IMR-90 (cell line): ENCODE results near the gene NECTIN4. TPM values are rescaled to one million over a fixed set of nuclear protein-coding genes. Genes with fewer than 3 reads are reported as not detected.

Experiments
- ATAC-seq: fragments of 200-7000 bp; cut with Tn5 transposase; 2 replicates; pipeline ENCODE4 v1.9.1; 2020; ENCODE audit warnings: low read depth, mild to moderate bottlenecking, moderate library complexity
- BruUV-seq: library from RNA; stranded (reverse); fragments of 400-500 nt; replicated peaks from 2 replicates; lab custom pipeline; 2021; lab: Mats Ljungman, UMichigan
- CTCF ChIA-PET: fragments of 300-600 bp; formaldehyde crosslinking; extraction: SDS; loops from one replicate; lab custom pipeline; 2021; ENCODE audit warnings: antibody characterized with exemption; lab: Yijun Ruan, JAX
- POLR2A ChIA-PET: fragments of 300-600 bp; sonication (Branson Sonifier 250); formaldehyde crosslinking; loops from one replicate; lab custom pipeline; 2022; ENCODE audit warnings: antibody characterized with exemption; ENCODE audit not compliant: unreplicated experiment; lab: Charles Lee
- DNase-seq: peaks from one replicate; pipeline ENCODE4 v3.0.0; 2013
- H2AFZ ChIP-seq: replicated peaks from 2 replicates; pipeline ENCODE3; 2013; ENCODE audit warnings: low read length, mild to moderate bottlenecking; ENCODE audit not compliant: poor library complexity
- H2AK5ac ChIP-seq: 2 replicates; pipeline ENCODE4 v1.6.1; 2013; ENCODE audit warnings: low read depth, low read length, inconsistent platforms
- H2AK9ac ChIP-seq: replicated peaks from 2 replicates; pipeline ENCODE3; 2013; ENCODE audit warnings: mild to moderate bottlenecking, low read depth, low read length, moderate library complexity; ENCODE audit not compliant: poor library complexity
- H2BK120ac ChIP-seq: 2 replicates; pipeline ENCODE4 v1.6.1; 2013; ENCODE audit warnings: low read depth, low read length, inconsistent platforms
- H2BK15ac ChIP-seq: 3 replicates; pipeline ENCODE4 v1.6.1; 2013; ENCODE audit warnings: low read depth, low read length, inconsistent platforms
- H2BK20ac ChIP-seq: 2 replicates; pipeline ENCODE4 v1.6.1; 2013; ENCODE audit warnings: low read depth, mild to moderate bottlenecking, inconsistent platforms, low read length, moderate library complexity
- H2BK5ac ChIP-seq: 2 replicates; pipeline ENCODE4 v1.6.1; 2013; ENCODE audit warnings: mild to moderate bottlenecking, low read depth, low read length, inconsistent platforms; ENCODE audit not compliant: poor library complexity, severe bottlenecking
- H3K14ac ChIP-seq: replicated peaks from 2 replicates; pipeline ENCODE4 v1.6.1; 2013; ENCODE audit warnings: low read depth, low read length, inconsistent platforms
- H3K18ac ChIP-seq: 2 replicates; pipeline ENCODE4 v1.6.1; 2013; ENCODE audit warnings: low read depth, low read length, control low read depth
- H3K23ac ChIP-seq: 2 replicates; pipeline ENCODE4 v1.6.1; 2013; ENCODE audit warnings: low read depth, low read length, inconsistent platforms
- H3K27ac ChIP-seq: 2 replicates; pipeline ENCODE4 v1.5.1; 2013; ENCODE audit warnings: mild to moderate bottlenecking, control low read depth, low read length; ENCODE audit not compliant: insufficient read depth
- H3K27me3 ChIP-seq: 2 replicates; pipeline ENCODE4 v1.6.1; 2013; ENCODE audit warnings: low read length; ENCODE audit not compliant: control insufficient read depth, insufficient read depth
- H3K36me3 ChIP-seq: 2 replicates; pipeline ENCODE4 v1.6.1; 2013; ENCODE audit warnings: low read length, mixed read lengths; ENCODE audit not compliant: control insufficient read depth, insufficient read depth
- H3K4ac ChIP-seq: 2 replicates; pipeline ENCODE4 v1.6.1; 2013; ENCODE audit warnings: low read depth, low read length, inconsistent platforms
- H3K4me1 ChIP-seq: 2 replicates; pipeline ENCODE4 v1.6.1; 2013; ENCODE audit warnings: low read length, mixed read lengths; ENCODE audit not compliant: control insufficient read depth, insufficient read depth
- H3K4me2 ChIP-seq: 2 replicates; pipeline ENCODE4 v1.6.1; 2013; ENCODE audit warnings: low read depth, mild to moderate bottlenecking, control low read depth, low read length, moderate library complexity
- H3K4me3 ChIP-seq: 2 replicates; pipeline ENCODE4 v1.5.1; 2013; ENCODE audit warnings: low read depth, mild to moderate bottlenecking, control low read depth, low read length, moderate library complexity; ENCODE audit not compliant: insufficient read depth
- H3K56ac ChIP-seq: 2 replicates; pipeline ENCODE4 v1.6.1; 2013; ENCODE audit warnings: low read length, inconsistent platforms; ENCODE audit not compliant: insufficient read depth; ENCODE audit errors: extremely low read depth
- H3K79me1 ChIP-seq, 2 experiments: 2 replicates each; pipeline ENCODE4 v1.6.1; 2013; ENCODE audit warnings: low read length in 2 of 2, inconsistent platforms in 1 of 2, low read depth in 1 of 2
- H3K9ac ChIP-seq: 2 replicates; pipeline ENCODE4 v1.6.1; 2013; ENCODE audit warnings: low read depth, low read length, control low read depth
- H3K9me1 ChIP-seq: 2 replicates; pipeline ENCODE4 v1.6.1; 2013; ENCODE audit warnings: low read length, inconsistent platforms; ENCODE audit not compliant: insufficient read depth
- H3K9me3 ChIP-seq: 2 replicates; pipeline ENCODE4 v1.6.1; 2013; ENCODE audit warnings: low read length; ENCODE audit not compliant: control insufficient read depth, insufficient read depth
- H4K20me1 ChIP-seq: 2 replicates; pipeline ENCODE4 v1.6.1; 2013; ENCODE audit warnings: low read length, inconsistent platforms; ENCODE audit not compliant: insufficient read depth
- H4K5ac ChIP-seq: 2 replicates; pipeline ENCODE4 v1.6.1; 2013; ENCODE audit warnings: mild to moderate bottlenecking, low read depth, low read length, control low read depth
- H4K8ac ChIP-seq, 2 experiments: 2 replicates each; pipeline ENCODE4 v1.6.1; 2013; ENCODE audit warnings: low read depth in 2 of 2, low read length in 2 of 2, control low read depth in 1 of 2, inconsistent platforms in 1 of 2
- H4K91ac ChIP-seq: 2 replicates; pipeline ENCODE4 v1.6.1; 2013; ENCODE audit warnings: low read depth, low read length, inconsistent platforms; ENCODE audit not compliant: insufficient read depth
- CHD1 ChIP-seq: IDR thresholded peaks from 2 replicates; pipeline ENCODE4 v1.6.1; 2012; ENCODE audit warnings: low read depth, low read length, improper control_type of control experiment
- CTCF ChIP-seq: conservative IDR thresholded peaks from 2 replicates; pipeline ENCODE4 v1.5.1; 2012; ENCODE audit warnings: mild to moderate bottlenecking, low read depth, low read length, improper control_type of control experiment
- ELK1 ChIP-seq: fragments of 150-350 bp; IDR thresholded peaks from 2 replicates; pipeline ENCODE4 v1.6.1; 2016; ENCODE audit warnings: low read depth, mild to moderate bottlenecking, low read length, moderate library complexity, borderline replicate concordance
- MAFK ChIP-seq: IDR thresholded peaks from 2 replicates; pipeline ENCODE4 v1.6.1; 2012; ENCODE audit warnings: low read depth, low read length, improper control_type of control experiment
- MAZ ChIP-seq: IDR thresholded peaks from 2 replicates; pipeline ENCODE4 v1.6.1; 2012; ENCODE audit warnings: low read depth, mild to moderate bottlenecking, low read length, improper control_type of control experiment, moderate library complexity, borderline replicate concordance
- MXI1 ChIP-seq: IDR thresholded peaks from 2 replicates; pipeline ENCODE4 v1.6.1; 2012; ENCODE audit warnings: low read depth, mild to moderate bottlenecking, low read length, moderate library complexity, borderline replicate concordance
- NFE2L2 ChIP-seq: fragments of 150-350 bp; IDR thresholded peaks from 2 replicates; pipeline ENCODE4 v1.6.1; 2016; ENCODE audit warnings: low read depth, mild to moderate bottlenecking, low read length
- POLR2A ChIP-seq: IDR thresholded peaks from 2 replicates; pipeline ENCODE4 v1.6.1; 2012; ENCODE audit warnings: mild to moderate bottlenecking, low read depth, low read length
- RAD21 ChIP-seq: IDR thresholded peaks from 2 replicates; pipeline ENCODE4 v1.6.1; 2012; ENCODE audit warnings: low read length, improper control_type of control experiment
- SMC3 ChIP-seq: fragments of 150-350 bp; IDR thresholded peaks from 2 replicates; pipeline ENCODE4 v1.6.1; 2016; ENCODE audit warnings: low read depth, mild to moderate bottlenecking, antibody characterized with exemption, low read length, moderate library complexity
- WGBS, 2 experiments: methylation state at CpG; one replicate each; pipeline versions ENCODE4 v1.1.5 to v1.1.7; 2013; ENCODE audit warnings: missing lambda C conversion rate in 2 of 2; ENCODE audit not compliant: insufficient read length in 1 of 2; ENCODE audit errors: extremely low coverage in 2 of 2; 5-methylcytosine and 5-hydroxymethylcytosine counted together
- dilution Hi-C: fragments of 300-500 bp; cut with HindIII; formaldehyde crosslinking; loops from one replicate; pipeline ENCODE4 v1.14.3; 2018; ENCODE audit warnings: low sequenced_read_pairs; ENCODE audit not compliant: unreplicated experiment
- in situ Hi-C: fragments of 300-500 bp; cut with MboI; formaldehyde crosslinking; loops from 3 replicates; pipeline ENCODE4 v1.14.3; 2019; ENCODE audit warnings: low sequenced_read_pairs, inconsistent platforms, mixed read lengths
- intact Hi-C: fragments of 100-400 bp; cut with micrococcal nuclease; formaldehyde crosslinking; loops from 2 replicates; pipeline ENCODE4 v1.10.0; 2022
- polyA plus RNA-seq, 3 experiments: library from polyadenylated mRNA; depleted of rRNA; stranded (reverse); fragments of >200 nt; gene quantifications; 2 replicates each; pipeline ENCODE4 v1.2.3, GENCODE V29; 2012; ENCODE audit warnings: low replicate concordance in 1 of 3
- total RNA-seq: library from RNA; depleted of rRNA; stranded (reverse); fragments of >200 nt; gene quantifications from 2 replicates; pipeline ENCODE4 v1.2.3, GENCODE V29; 2012
- TF ChIP-seq, protein P1 (sequence below): fragments of 150-350 bp; IDR thresholded peaks from 2 replicates; pipeline ENCODE4 v1.6.1; 2017; ENCODE audit warnings: mild to moderate bottlenecking, antibody characterized with exemption, low read length, low read depth

Gene NECTIN4
- total and polyA plus RNA-seq, 2 of the 4 experiments (the other 2 are of a cell fraction): 0.18 to 0.24 TPM

- Histone ChIP-seq H2AFZ (peak overlapping the region; percentile 92), H2AK9ac (no peak overlapping the region), H2BK15ac (no peak overlapping the region), H3K36me3 (no peaks in the 10 kb centered on the region), H3K23ac (no peak overlapping the region), H3K9me1 (peaks cover 6% of the 10 kb centered on the region; the same call in 1 of the 2 replicates), H3K9me3 (no peaks in the 10 kb centered on the region), H3K18ac (no peak overlapping the region), H3K4me1 (peaks cover 3% of the 10 kb centered on the region; the same call in 1 of the 2 replicates), H3K4me2 (peak overlapping the region; percentile 99), H2AK5ac (no peak overlapping the region), H3K4ac (no peak overlapping the region), H4K8ac (no peak overlapping the region), H2BK20ac (no peak overlapping the region), H4K5ac (no peak overlapping the region), H2BK5ac (no peak overlapping the region), H4K20me1 (no peaks in the 10 kb centered on the region), H3K14ac (no peak overlapping the region), H2BK120ac (no peak overlapping the region), H3K4me3 (peak overlapping the region; percentile 58), H4K91ac (no peak overlapping the region), H3K79me1 (no peaks in the 10 kb centered on the region), H3K56ac (no peak overlapping the region), H3K9ac (no peak overlapping the region), H3K27me3 (peaks cover 28% of the 10 kb centered on the region), H3K27ac (no peak overlapping the region)
- 0% methylated on average over 9 of the region's 34 CpGs; no CpG with 5 or more reads in 1 of the 2 experiments for WGBS, 2 experiments
- intact Hi-C loops: no loop called here
- CTCF ChIA-PET: interaction anchor here (1.3 kb wide), 1 partner anchor 24 kb away, joined by 5 read pairs; no protein-coding TSS in a partner anchor
- peak; percentile 67 for ATAC-seq
- peak; percentile 20 for DNase-seq
- in situ Hi-C loops: no loop called here
- dilution Hi-C loops: no loop called here
- POLR2A ChIA-PET: no interaction called here
- no TSS peak for BruUV-seq
- no peak for TF ChIP-seq MAFK
- no peak for TF ChIP-seq ELK1
- no peak for TF ChIP-seq POLR2A
- TF ChIP-seq RAD21: no peak
- no peak for TF ChIP-seq MXI1
- TF ChIP-seq CHD1: no peak
- no peak for TF ChIP-seq SMC3
- TF ChIP-seq MAZ: no peak
- TF ChIP-seq CTCF: no peak
- TF ChIP-seq, protein P1, sequence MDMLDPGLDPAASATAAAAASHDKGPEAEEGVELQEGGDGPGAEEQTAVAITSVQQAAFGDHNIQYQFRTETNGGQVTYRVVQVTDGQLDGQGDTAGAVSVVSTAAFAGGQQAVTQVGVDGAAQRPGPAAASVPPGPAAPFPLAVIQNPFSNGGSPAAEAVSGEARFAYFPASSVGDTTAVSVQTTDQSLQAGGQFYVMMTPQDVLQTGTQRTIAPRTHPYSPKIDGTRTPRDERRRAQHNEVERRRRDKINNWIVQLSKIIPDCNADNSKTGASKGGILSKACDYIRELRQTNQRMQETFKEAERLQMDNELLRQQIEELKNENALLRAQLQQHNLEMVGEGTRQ: no peak
- TF ChIP-seq NFE2L2: no peak
Measured at GRCh38 chr1:161021165-161021969, 68.0 kb downstream of the NECTIN4 start.
